HG03354 (cell line): ENCODE results near the gene IMPA2.
"Not testable (repeated sequence)": the region's sequence is repeated elsewhere in the genome, so short reads cannot be mapped to it uniquely, and the experiment has no call there.

Experiments used
- ATAC-seq: cut with Tn5 transposase; IDR thresholded peaks from one replicate; pipeline ENCODE4 v1.9.1; 2021; ENCODE audit warnings: mild to moderate bottlenecking; ENCODE audit not compliant: unreplicated experiment, poor library complexity, severe bottlenecking

IMPA2 gene

GRCh38 chr18:11981192-11981542, at the start of gene IMPA2:
TSS of gene IMPA2 (plus strand) at chr18:11981507. CDS start at chr18:11981670, 163 bp downstream.
- peak; percentile 40 for ATAC-seq

GRCh38 chr18:11932393-11932792, 48.9 kb upstream of the IMPA2 start:
- no peak for ATAC-seq

- peak; percentile 53 for ATAC-seq
Measured at GRCh38 chr18:11937874-11938478, 43.3 kb upstream of the IMPA2 start.

- ATAC-seq = no peak
Measured at GRCh38 chr18:11940956-11941355, 40.4 kb upstream of the IMPA2 start.

- ATAC-seq = no peak
Measured at GRCh38 chr18:11943551-11943950, 37.8 kb upstream of the IMPA2 start.

- no peak for ATAC-seq
Measured at GRCh38 chr18:11944252-11944651, 37.1 kb upstream of the IMPA2 start.

- no peak for ATAC-seq
Measured at GRCh38 chr18:11944786-11945185, 36.5 kb upstream of the IMPA2 start.

GRCh38 chr18:11945834-11946659, 35.3 kb upstream of the IMPA2 start:
- not testable (repeated sequence) for ATAC-seq

- no peak for ATAC-seq
Measured at GRCh38 chr18:11946756-11947155, 34.6 kb upstream of the IMPA2 start.

- ATAC-seq = peak; percentile 91
Measured at GRCh38 chr18:11947214-11948191, 33.8 kb upstream of the IMPA2 start.

- no peak for ATAC-seq
Measured at GRCh38 chr18:11948852-11949523, 32.3 kb upstream of the IMPA2 start.

- no peak for ATAC-seq
Measured at GRCh38 chr18:11950824-11951223, 30.5 kb upstream of the IMPA2 start.

- no peak for ATAC-seq
Measured at GRCh38 chr18:11951390-11951851, 29.9 kb upstream of the IMPA2 start.

GRCh38 chr18:11953113-11953512, 28.2 kb upstream of the IMPA2 start:
- ATAC-seq = no peak

GRCh38 chr18:11955239-11956029, 25.9 kb upstream of the IMPA2 start:
- ATAC-seq = no peak

- no peak for ATAC-seq
Measured at GRCh38 chr18:11956371-11957308, 24.7 kb upstream of the IMPA2 start.

- ATAC-seq = no peak
Measured at GRCh38 chr18:11957636-11958035, 23.7 kb upstream of the IMPA2 start.

- not testable (repeated sequence) for ATAC-seq
Measured at GRCh38 chr18:11959651-11960050, 21.7 kb upstream of the IMPA2 start.
